ENCODE data around the gene CCDC93. TPM values are rescaled to one million over a fixed set of nuclear protein-coding genes. Genes with fewer than 3 reads are reported as not detected.

The CCDC93 gene
- total RNA-seq, 1 experiment from 2014 or later: 15.2 TPM

- Histone ChIP-seq H3K27ac (no peak overlapping the region), H3K4me1 (replicated peaks) (no peaks in the 10 kb centered on the region), H3K36me3 (peaks cover 83% of the 10 kb centered on the region), H3K4me3 (no peak overlapping the region), H3K27me3 (replicated peaks) (no peaks in the 10 kb centered on the region), H3K9me3 (replicated peaks) (no peaks in the 10 kb centered on the region)
- DNase-seq (ENCODE audit: low read depth in 1 of 2, low spot score in 2 of 2): no peak
These were observed 64.1 kb downstream of the CCDC93 start for GRCh38 chr2:117949806-117950205.

- no peak for DNase-seq (ENCODE audit: low read depth in 1 of 2, low spot score in 2 of 2)
- no peak overlapping the region for H3K4me3 ChIP-seq
- H3K9me3 ChIP-seq (replicated peaks): no peaks in the 10 kb centered on the region
- H3K27me3 ChIP-seq (replicated peaks): no peaks in the 10 kb centered on the region
- H3K27ac ChIP-seq: no peak overlapping the region
- H3K36me3 ChIP-seq: peaks cover 83% of the 10 kb centered on the region
- H3K4me1 ChIP-seq (replicated peaks): no peaks in the 10 kb centered on the region
These were observed 65.3 kb downstream of the CCDC93 start for GRCh38 chr2:117948615-117949014.

GRCh38 chr2:117945296-117945695, 68.6 kb downstream of the CCDC93 start:
- H3K4me3 ChIP-seq: no peak overlapping the region
- DNase-seq (ENCODE audit: low read depth in 1 of 2, low spot score in 2 of 2): no peak
- no peaks in the 10 kb centered on the region for H3K9me3 ChIP-seq (replicated peaks)
- H3K27ac ChIP-seq: no peak overlapping the region
- no peaks in the 10 kb centered on the region for H3K27me3 ChIP-seq (replicated peaks)
- peaks cover 73% of the 10 kb centered on the region for H3K36me3 ChIP-seq
- no peaks in the 10 kb centered on the region for H3K4me1 ChIP-seq (replicated peaks)

GRCh38 chr2:117944816-117945215, 69.1 kb downstream of the CCDC93 start:
- H3K4me3 ChIP-seq: no peak overlapping the region
- DNase-seq (ENCODE audit: low read depth in 1 of 2, low spot score in 2 of 2): no peak
- H3K36me3 ChIP-seq: peaks cover 72% of the 10 kb centered on the region
- no peaks in the 10 kb centered on the region for H3K27me3 ChIP-seq (replicated peaks)
- H3K27ac ChIP-seq: no peak overlapping the region
- H3K9me3 ChIP-seq (replicated peaks): no peaks in the 10 kb centered on the region
- H3K4me1 ChIP-seq (replicated peaks): no peaks in the 10 kb centered on the region

GRCh38 chr2:117943013-117943672, 70.7 kb downstream of the CCDC93 start:
- no peaks in the 10 kb centered on the region for H3K4me1 ChIP-seq (replicated peaks)
- DNase-seq (ENCODE audit: low read depth in 1 of 2, low spot score in 2 of 2): no peak
- peaks cover 74% of the 10 kb centered on the region for H3K36me3 ChIP-seq
- H3K27ac ChIP-seq: no peak overlapping the region
- H3K27me3 ChIP-seq (replicated peaks): no peaks in the 10 kb centered on the region
- H3K4me3 ChIP-seq: no peak overlapping the region
- H3K9me3 ChIP-seq (replicated peaks): no peaks in the 10 kb centered on the region

GRCh38 chr2:117942551-117942950, 71.3 kb downstream of the CCDC93 start:
- Histone ChIP-seq H3K4me1 (replicated peaks) (no peaks in the 10 kb centered on the region), H3K9me3 (replicated peaks) (no peaks in the 10 kb centered on the region), H3K4me3 (no peak overlapping the region), H3K27ac (no peak overlapping the region), H3K27me3 (replicated peaks) (no peaks in the 10 kb centered on the region), H3K36me3 (peaks cover 74% of the 10 kb centered on the region)
- no peak for DNase-seq (ENCODE audit: low read depth in 1 of 2, low spot score in 2 of 2)

GRCh38 chr2:117941693-117942092, 72.2 kb downstream of the CCDC93 start:
- H3K36me3 ChIP-seq: peaks cover 72% of the 10 kb centered on the region
- no peaks in the 10 kb centered on the region for H3K4me1 ChIP-seq (replicated peaks)
- H3K9me3 ChIP-seq (replicated peaks): no peaks in the 10 kb centered on the region
- H3K27ac ChIP-seq: no peak overlapping the region
- no peak for DNase-seq (ENCODE audit: low read depth in 1 of 2, low spot score in 2 of 2)
- no peaks in the 10 kb centered on the region for H3K27me3 ChIP-seq (replicated peaks)
- H3K4me3 ChIP-seq: no peak overlapping the region

GRCh38 chr2:117940436-117940835, 73.4 kb downstream of the CCDC93 start:
- Histone ChIP-seq H3K27me3 (replicated peaks) (no peaks in the 10 kb centered on the region), H3K4me3 (no peak overlapping the region), H3K9me3 (replicated peaks) (no peaks in the 10 kb centered on the region), H3K36me3 (peaks cover 63% of the 10 kb centered on the region), H3K4me1 (replicated peaks) (no peaks in the 10 kb centered on the region), H3K27ac (no peak overlapping the region)
- DNase-seq (ENCODE audit: low read depth in 1 of 2, low spot score in 2 of 2): no peak

GRCh38 chr2:117938611-117939010, 75.3 kb downstream of the CCDC93 start:
- Histone ChIP-seq H3K36me3 (peaks cover 61% of the 10 kb centered on the region), H3K4me1 (replicated peaks) (no peaks in the 10 kb centered on the region; the same call in 1 of the 2 replicates), H3K27me3 (replicated peaks) (no peaks in the 10 kb centered on the region), H3K27ac (no peak overlapping the region), H3K9me3 (replicated peaks) (no peaks in the 10 kb centered on the region), H3K4me3 (no peak overlapping the region)
- DNase-seq (ENCODE audit: low read depth in 1 of 2, low spot score in 2 of 2): no peak

GRCh38 chr2:117936871-117937428, 76.9 kb downstream of the CCDC93 start:
- H3K9me3 ChIP-seq (replicated peaks): no peaks in the 10 kb centered on the region
- H3K27me3 ChIP-seq (replicated peaks): no peaks in the 10 kb centered on the region
- H3K27ac ChIP-seq: no peak overlapping the region
- no peak for DNase-seq (ENCODE audit: low read depth in 1 of 2, low spot score in 2 of 2)
- no peaks in the 10 kb centered on the region; the same call in 1 of the 2 replicates for H3K4me1 ChIP-seq (replicated peaks)
- peaks cover 73% of the 10 kb centered on the region for H3K36me3 ChIP-seq
- H3K4me3 ChIP-seq: no peak overlapping the region

- Histone ChIP-seq H3K27me3 (replicated peaks) (no peaks in the 10 kb centered on the region), H3K36me3 (peaks cover 79% of the 10 kb centered on the region), H3K27ac (no peak overlapping the region), H3K4me1 (replicated peaks) (no peaks in the 10 kb centered on the region; the same call in 1 of the 2 replicates), H3K9me3 (replicated peaks) (no peaks in the 10 kb centered on the region), H3K4me3 (no peak overlapping the region)
- DNase-seq (ENCODE audit: low read depth in 1 of 2, low spot score in 2 of 2): no peak
These were observed 77.9 kb downstream of the CCDC93 start for GRCh38 chr2:117935954-117936353.

GRCh38 chr2:117935456-117935855, 78.4 kb downstream of the CCDC93 start:
- no peak overlapping the region for H3K4me3 ChIP-seq
- H3K27me3 ChIP-seq (replicated peaks): no peaks in the 10 kb centered on the region
- peaks cover 79% of the 10 kb centered on the region for H3K36me3 ChIP-seq
- no peak overlapping the region for H3K27ac ChIP-seq
- no peaks in the 10 kb centered on the region for H3K9me3 ChIP-seq (replicated peaks)
- DNase-seq (ENCODE audit: low read depth in 1 of 2, low spot score in 2 of 2): no peak
- no peaks in the 10 kb centered on the region; the same call in 1 of the 2 replicates for H3K4me1 ChIP-seq (replicated peaks)

- DNase-seq (ENCODE audit: low read depth in 1 of 2, low spot score in 2 of 2): no peak
- H3K4me1 ChIP-seq (replicated peaks): no peaks in the 10 kb centered on the region; the same call in 1 of the 2 replicates
- peaks cover 79% of the 10 kb centered on the region for H3K36me3 ChIP-seq
- H3K27ac ChIP-seq: no peak overlapping the region
- no peaks in the 10 kb centered on the region for H3K9me3 ChIP-seq (replicated peaks)
- no peaks in the 10 kb centered on the region for H3K27me3 ChIP-seq (replicated peaks)
- no peak overlapping the region for H3K4me3 ChIP-seq
These were observed 80.0 kb downstream of the CCDC93 start for GRCh38 chr2:117933884-117934354.

GRCh38 chr2:117931978-117932377, 81.9 kb downstream of the CCDC93 start:
- no peaks in the 10 kb centered on the region for H3K27me3 ChIP-seq (replicated peaks)
- H3K9me3 ChIP-seq (replicated peaks): no peaks in the 10 kb centered on the region
- no peak overlapping the region for H3K4me3 ChIP-seq
- H3K36me3 ChIP-seq: peaks cover 63% of the 10 kb centered on the region
- H3K4me1 ChIP-seq (replicated peaks): no peaks in the 10 kb centered on the region; the same call in 1 of the 2 replicates
- DNase-seq (ENCODE audit: low read depth in 1 of 2, low spot score in 2 of 2): no peak
- H3K27ac ChIP-seq: no peak overlapping the region

All from SJSA1 (cell line).